ENCODE data around the gene MARCHF11. TPM values are rescaled to one million over a fixed set of nuclear protein-coding genes. Genes with fewer than 3 reads are reported as not detected.

The MARCHF11 gene
- total and polyA plus RNA-seq, 2 of the 8 experiments (the other 6 are each of a cell fraction or from before 2014, with no cell fraction given): 0.27 to 0.82 TPM

- Histone ChIP-seq H3K23me2 (ENCODE audit: low read depth, low read length) (no peaks in the 10 kb centered on the region; the same call in 1 of the 2 replicates), H3K4ac (replicated peaks; ENCODE audit: insufficient read length, low read depth, low read length) (no peak overlapping the region), H3K14ac (ENCODE audit: insufficient read length) (no peak overlapping the region), H3K4me3 (ENCODE audit: extremely low read depth in 1 of 4, insufficient read depth in 2 of 4, low read depth in 3 of 4, low read length in 4 of 4) (no peak overlapping the region), H3K4me1 (replicated peaks in 1 of 4; ENCODE audit: control insufficient read depth in 3 of 4, insufficient read depth in 4 of 4, low read length in 3 of 4) (no peaks in the 10 kb centered on the region), H4K20me1 (replicated peaks in 1 of 2; ENCODE audit: control insufficient read depth in 1 of 2, insufficient read depth in 2 of 2, low read length in 2 of 2) (no peaks in the 10 kb centered on the region), H3K36me3 (ENCODE audit: control insufficient read depth in 2 of 4, insufficient read depth in 4 of 4, low read length in 3 of 4) (no peaks in the 10 kb centered on the region), H4K8ac (ENCODE audit: extremely low read depth, insufficient read depth, low read length) (no peak overlapping the region), H3K23ac (ENCODE audit: insufficient read length) (no peak overlapping the region), H3K18ac (ENCODE audit: extremely low read depth, low read length) (no peak overlapping the region), H2BK12ac (ENCODE audit: low read depth, low read length) (no peak overlapping the region), H3K79me2 (ENCODE audit: control insufficient read depth in 1 of 2, insufficient read depth in 2 of 2, low read length in 2 of 2) (no peaks in the 10 kb centered on the region), H3K4me2 (ENCODE audit: insufficient read depth in 1 of 2, low read depth in 2 of 2, low read length in 2 of 2) (no peak overlapping the region), H3K9ac (replicated peaks in 1 of 4; ENCODE audit: extremely low read depth in 1 of 4, low read depth in 3 of 4, low read length in 3 of 4) (no peak overlapping the region), H2BK5ac (ENCODE audit: low read depth, low read length) (no peak overlapping the region), H3K9me3 (ENCODE audit: insufficient read depth in 2 of 2, low read depth in 1 of 2, low read length in 1 of 2) (no peaks in the 10 kb centered on the region), H2AK5ac (ENCODE audit: low read depth, low read length) (no peak overlapping the region), H3K27ac (ENCODE audit: low read depth, low read length) (no peak overlapping the region), H2BK20ac (ENCODE audit: low read length) (no peak overlapping the region), H3K27me3 (replicated peaks in 1 of 4; ENCODE audit: control insufficient read depth in 3 of 4, extremely low read depth in 1 of 4, insufficient read depth in 3 of 4, low read length in 3 of 4) (no peaks in the 10 kb centered on the region), H4K5ac (ENCODE audit: insufficient read length, low read depth, low read length) (no peak overlapping the region), H2BK120ac (replicated peaks; ENCODE audit: low read depth, low read length) (no peak overlapping the region), H4K91ac (replicated peaks; ENCODE audit: insufficient read length, low read length) (no peak overlapping the region), H2AFZ (ENCODE audit: low read length) (no peak overlapping the region), H3K56ac (replicated peaks; ENCODE audit: insufficient read length, low read depth, low read length) (no peak overlapping the region), H2BK15ac (ENCODE audit: low read length) (no peak overlapping the region), H3K79me1 (ENCODE audit: low read depth, low read length) (no peaks in the 10 kb centered on the region)
- CTCF ChIA-PET (ENCODE audit: partially characterized antibody): interaction anchor here (0.8 to 1.3 kb wide), 2 partner anchors 16 to 131 kb away, joined by 3 read pairs; no protein-coding TSS in a partner anchor
- DNase-seq (ENCODE audit: low read depth in 1 of 2, low spot score in 2 of 2): no peak
- no peak for FAIRE-seq
- POLR2A ChIA-PET (ENCODE audit: partially characterized antibody): no interaction called here
- no peak for TF ChIP-seq TBP (IDR thresholded peaks at IDR 0.05; ENCODE audit: low read depth, low read length)
- TF ChIP-seq PHF8 (conservative IDR thresholded peaks at IDR 0.05; ENCODE audit: low read depth, low read length): no peak
- TF ChIP-seq EZH2 (IDR thresholded peaks at IDR 0.05; ENCODE audit: low read depth, low read length, severe bottlenecking): no peak
- no peak for TF ChIP-seq RNF2 (IDR thresholded peaks at IDR 0.05; ENCODE audit: borderline replicate concordance, low read depth, low read length, missing control alignments, poor library complexity, severe bottlenecking)
- TF ChIP-seq RBBP5 (IDR thresholded peaks at IDR 0.05; ENCODE audit: borderline replicate concordance, low read depth, low read length): no peak
- no peak for TF ChIP-seq JUN (IDR thresholded peaks at IDR 0.05; ENCODE audit: low read depth, low read length)
These were observed 131.5 kb downstream of the MARCHF11 start for GRCh38 chr5:16048132-16048531.

Data from H1 (cell line).